GM12878 (cell line): ENCODE data around the gene UAP1L1. TPM values are rescaled to one million over a fixed set of nuclear protein-coding genes. Genes with fewer than 3 reads are reported as not detected.

ENCODE experiments used
- CREB1 ChIP-seq: IDR thresholded peaks from 2 replicates; pipeline ENCODE4 v1.6.1; 2012; ENCODE audit warnings: low read depth, mild to moderate bottlenecking, inconsistent platforms
- HDAC6 ChIP-seq: fragments of 200-600 bp; sonication (generic); IDR thresholded peaks from one replicate; pipeline ENCODE4 v1.8.0; 2017; ENCODE audit warnings: antibody characterized with exemption; ENCODE audit not compliant: unreplicated experiment
- IKZF2 ChIP-seq, 2 experiments: fragments of 450-650 bp; IDR thresholded peaks; 2 replicates each; pipeline ENCODE4 v1.6.1; 2017; ENCODE audit warnings: mild to moderate bottlenecking in 2 of 2, moderate library complexity in 2 of 2
- MEF2A ChIP-seq: IDR thresholded peaks from 2 replicates; pipeline ENCODE4 v1.6.1; 2011; ENCODE audit warnings: low read depth, mild to moderate bottlenecking, low read length, moderate library complexity; ENCODE audit not compliant: insufficient read depth
- RFX5 ChIP-seq: IDR thresholded peaks from 2 replicates; pipeline ENCODE4 v1.6.1; 2011; ENCODE audit warnings: low read depth, low read length, improper control_type of control experiment
- SIN3A ChIP-seq: IDR thresholded peaks from 2 replicates; pipeline ENCODE4 v1.6.1; 2012; ENCODE audit warnings: low read depth, low read length, improper control_type of control experiment
- ZNF24 ChIP-seq: fragments of 450-650 bp; IDR thresholded peaks from 2 replicates; pipeline ENCODE4 v1.6.1; 2017; ENCODE audit warnings: antibody characterized with exemption, mild to moderate bottlenecking
- polyA plus RNA-seq, 11 experiments: library from polyadenylated mRNA; depleted of rRNA in 4 of 11; unstranded in 6 of 11; stranded (reverse) in 5 of 11; fragments of >200 nt; fragmentation: Nextera tagmentation in 4 of 11; fragmentation: Illumina TruSeq in 1 of 11; extraction: Ambion mirVana in 4 of 11; extraction: Trizol in 1 of 11; gene quantifications; 1 replicate in 1 of 11; 2 replicates in 10 of 11; pipeline versions ENCODE4 v1.2.1 to v1.2.3, GENCODE V29; 2011 to 2016; ENCODE audit warnings: inconsistent platforms in 2 of 11, missing spikeins in 2 of 11, low read depth in 1 of 11
- total RNA-seq, 4 experiments: library from RNA; depleted of rRNA in 3 of 4; stranded (reverse); fragments of >200 nt in 3 of 4; fragmentation: Illumina TruSeq in 1 of 4; extraction: Trizol in 1 of 4; gene quantifications; 2 replicates each; pipeline versions ENCODE4 v1.2.1 to v1.2.3, GENCODE V29; 2013 to 2021
- TF ChIP-seq, protein P1 (sequence below): IDR thresholded peaks from 2 replicates; pipeline ENCODE4 v1.6.1; 2012; ENCODE audit warnings: mild to moderate bottlenecking, low read depth, low read length
- TF ChIP-seq, protein P2 (sequence below): fragments of 450-650 bp; IDR thresholded peaks from 2 replicates; pipeline ENCODE4 v1.6.1; 2017; ENCODE audit warnings: mild to moderate bottlenecking

Gene UAP1L1
- total and polyA plus RNA-seq, 10 of the 15 experiments (the other 5 are each of a cell fraction or from before 2014, with no cell fraction given): 0.29 to 15.7 (median 5.8) TPM

DNA sequence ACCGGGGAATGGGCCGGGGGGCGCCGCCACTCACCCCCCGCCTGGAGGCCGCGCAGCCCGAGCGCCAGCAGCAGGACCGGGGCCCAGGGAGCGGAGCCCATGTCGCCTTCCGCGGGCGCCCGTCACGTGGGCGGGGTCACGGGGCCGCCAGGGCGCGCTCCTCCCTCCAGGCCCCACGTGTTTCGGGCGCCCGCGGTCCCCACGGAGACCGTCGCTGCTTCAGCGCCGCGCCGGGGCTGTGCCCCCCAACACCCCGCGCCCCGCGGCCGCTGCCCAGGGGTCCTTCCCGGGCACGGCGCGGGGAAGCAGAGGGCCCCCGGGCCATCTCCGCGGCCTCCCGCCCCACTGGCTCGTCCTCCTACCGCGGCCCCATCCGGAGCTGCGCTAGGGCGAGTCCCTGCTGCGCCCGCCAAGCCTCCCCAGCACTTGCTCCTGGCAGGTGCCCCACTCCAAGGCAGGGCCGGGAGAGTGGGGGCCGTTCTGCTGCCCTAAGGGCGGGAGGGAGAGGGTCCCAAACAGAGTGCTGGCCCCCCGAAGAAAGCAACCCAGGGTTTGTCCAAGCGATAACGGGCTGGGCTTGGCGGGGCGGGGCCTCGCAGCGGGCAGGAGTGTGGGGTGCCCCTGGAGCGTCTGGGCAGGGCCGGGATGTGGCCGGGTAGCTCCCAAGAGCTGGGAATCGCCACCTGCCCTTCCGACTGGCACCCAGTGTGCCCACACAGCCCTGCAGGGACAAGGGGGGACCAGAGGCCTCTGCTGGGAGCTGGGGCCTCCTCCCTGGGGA is 37.5 kb downstream of the UAP1L1 start, which contains the start of gene DPP7 (continued):
- TF ChIP-seq SIN3A: peak; percentile 85
- no peak for TF ChIP-seq IKZF2 (IDR thresholded peaks at IDR 0.05)
- TF ChIP-seq CREB1: no peak
- TF ChIP-seq, protein P1, sequence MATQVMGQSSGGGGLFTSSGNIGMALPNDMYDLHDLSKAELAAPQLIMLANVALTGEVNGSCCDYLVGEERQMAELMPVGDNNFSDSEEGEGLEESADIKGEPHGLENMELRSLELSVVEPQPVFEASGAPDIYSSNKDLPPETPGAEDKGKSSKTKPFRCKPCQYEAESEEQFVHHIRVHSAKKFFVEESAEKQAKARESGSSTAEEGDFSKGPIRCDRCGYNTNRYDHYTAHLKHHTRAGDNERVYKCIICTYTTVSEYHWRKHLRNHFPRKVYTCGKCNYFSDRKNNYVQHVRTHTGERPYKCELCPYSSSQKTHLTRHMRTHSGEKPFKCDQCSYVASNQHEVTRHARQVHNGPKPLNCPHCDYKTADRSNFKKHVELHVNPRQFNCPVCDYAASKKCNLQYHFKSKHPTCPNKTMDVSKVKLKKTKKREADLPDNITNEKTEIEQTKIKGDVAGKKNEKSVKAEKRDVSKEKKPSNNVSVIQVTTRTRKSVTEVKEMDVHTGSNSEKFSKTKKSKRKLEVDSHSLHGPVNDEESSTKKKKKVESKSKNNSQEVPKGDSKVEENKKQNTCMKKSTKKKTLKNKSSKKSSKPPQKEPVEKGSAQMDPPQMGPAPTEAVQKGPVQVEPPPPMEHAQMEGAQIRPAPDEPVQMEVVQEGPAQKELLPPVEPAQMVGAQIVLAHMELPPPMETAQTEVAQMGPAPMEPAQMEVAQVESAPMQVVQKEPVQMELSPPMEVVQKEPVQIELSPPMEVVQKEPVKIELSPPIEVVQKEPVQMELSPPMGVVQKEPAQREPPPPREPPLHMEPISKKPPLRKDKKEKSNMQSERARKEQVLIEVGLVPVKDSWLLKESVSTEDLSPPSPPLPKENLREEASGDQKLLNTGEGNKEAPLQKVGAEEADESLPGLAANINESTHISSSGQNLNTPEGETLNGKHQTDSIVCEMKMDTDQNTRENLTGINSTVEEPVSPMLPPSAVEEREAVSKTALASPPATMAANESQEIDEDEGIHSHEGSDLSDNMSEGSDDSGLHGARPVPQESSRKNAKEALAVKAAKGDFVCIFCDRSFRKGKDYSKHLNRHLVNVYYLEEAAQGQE: no peak
- peak; percentile 26 for TF ChIP-seq HDAC6
- no peak for TF ChIP-seq RFX5
- 0 out of 2 replicates have a peak, but pooled peaks have one; percentile 39 for TF ChIP-seq ZNF24
- TF ChIP-seq, protein P2, sequence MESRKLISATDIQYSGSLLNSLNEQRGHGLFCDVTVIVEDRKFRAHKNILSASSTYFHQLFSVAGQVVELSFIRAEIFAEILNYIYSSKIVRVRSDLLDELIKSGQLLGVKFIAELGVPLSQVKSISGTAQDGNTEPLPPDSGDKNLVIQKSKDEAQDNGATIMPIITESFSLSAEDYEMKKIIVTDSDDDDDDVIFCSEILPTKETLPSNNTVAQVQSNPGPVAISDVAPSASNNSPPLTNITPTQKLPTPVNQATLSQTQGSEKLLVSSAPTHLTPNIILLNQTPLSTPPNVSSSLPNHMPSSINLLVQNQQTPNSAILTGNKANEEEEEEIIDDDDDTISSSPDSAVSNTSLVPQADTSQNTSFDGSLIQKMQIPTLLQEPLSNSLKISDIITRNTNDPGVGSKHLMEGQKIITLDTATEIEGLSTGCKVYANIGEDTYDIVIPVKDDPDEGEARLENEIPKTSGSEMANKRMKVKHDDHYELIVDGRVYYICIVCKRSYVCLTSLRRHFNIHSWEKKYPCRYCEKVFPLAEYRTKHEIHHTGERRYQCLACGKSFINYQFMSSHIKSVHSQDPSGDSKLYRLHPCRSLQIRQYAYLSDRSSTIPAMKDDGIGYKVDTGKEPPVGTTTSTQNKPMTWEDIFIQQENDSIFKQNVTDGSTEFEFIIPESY: no peak
- no peak for TF ChIP-seq MEF2A
